Measurements from ENCODE around the gene SLC4A9. TPM values are rescaled to one million over a fixed set of nuclear protein-coding genes. Genes with fewer than 3 reads are reported as not detected.

Gene SLC4A9, protein sequence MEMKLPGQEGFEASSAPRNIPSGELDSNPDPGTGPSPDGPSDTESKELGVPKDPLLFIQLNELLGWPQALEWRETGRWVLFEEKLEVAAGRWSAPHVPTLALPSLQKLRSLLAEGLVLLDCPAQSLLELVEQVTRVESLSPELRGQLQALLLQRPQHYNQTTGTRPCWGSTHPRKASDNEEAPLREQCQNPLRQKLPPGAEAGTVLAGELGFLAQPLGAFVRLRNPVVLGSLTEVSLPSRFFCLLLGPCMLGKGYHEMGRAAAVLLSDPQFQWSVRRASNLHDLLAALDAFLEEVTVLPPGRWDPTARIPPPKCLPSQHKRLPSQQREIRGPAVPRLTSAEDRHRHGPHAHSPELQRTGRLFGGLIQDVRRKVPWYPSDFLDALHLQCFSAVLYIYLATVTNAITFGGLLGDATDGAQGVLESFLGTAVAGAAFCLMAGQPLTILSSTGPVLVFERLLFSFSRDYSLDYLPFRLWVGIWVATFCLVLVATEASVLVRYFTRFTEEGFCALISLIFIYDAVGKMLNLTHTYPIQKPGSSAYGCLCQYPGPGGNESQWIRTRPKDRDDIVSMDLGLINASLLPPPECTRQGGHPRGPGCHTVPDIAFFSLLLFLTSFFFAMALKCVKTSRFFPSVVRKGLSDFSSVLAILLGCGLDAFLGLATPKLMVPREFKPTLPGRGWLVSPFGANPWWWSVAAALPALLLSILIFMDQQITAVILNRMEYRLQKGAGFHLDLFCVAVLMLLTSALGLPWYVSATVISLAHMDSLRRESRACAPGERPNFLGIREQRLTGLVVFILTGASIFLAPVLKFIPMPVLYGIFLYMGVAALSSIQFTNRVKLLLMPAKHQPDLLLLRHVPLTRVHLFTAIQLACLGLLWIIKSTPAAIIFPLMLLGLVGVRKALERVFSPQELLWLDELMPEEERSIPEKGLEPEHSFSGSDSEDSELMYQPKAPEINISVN
- 0.06 TPM in 1 of 2 replicates, not detected in the other for total RNA-seq

DNA sequence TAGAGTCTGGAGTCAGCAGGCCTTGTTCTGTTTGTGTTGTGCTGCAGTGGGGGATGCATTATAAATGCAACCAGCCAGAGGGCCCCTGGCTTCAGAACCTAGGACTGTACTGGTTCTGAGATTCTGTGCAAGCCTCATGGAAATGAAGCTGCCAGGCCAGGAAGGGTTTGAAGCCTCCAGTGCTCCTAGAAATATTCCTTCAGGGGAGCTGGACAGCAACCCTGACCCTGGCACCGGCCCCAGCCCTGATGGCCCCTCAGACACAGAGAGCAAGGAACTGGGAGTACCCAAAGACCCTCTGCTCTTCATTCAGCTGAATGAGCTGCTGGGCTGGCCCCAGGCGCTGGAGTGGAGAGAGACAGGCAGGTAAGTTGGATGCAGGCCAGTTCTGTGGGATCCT is at the start of gene SLC4A9:
Gene SLC4A9 (plus strand): TSS at position 94 of the 400 bp plus-strand sequence. CDS start 43 bp downstream, at position 137.
- no peak for DNase-seq (ENCODE audit: extremely low read depth, low read depth, low spot score)

DNA sequence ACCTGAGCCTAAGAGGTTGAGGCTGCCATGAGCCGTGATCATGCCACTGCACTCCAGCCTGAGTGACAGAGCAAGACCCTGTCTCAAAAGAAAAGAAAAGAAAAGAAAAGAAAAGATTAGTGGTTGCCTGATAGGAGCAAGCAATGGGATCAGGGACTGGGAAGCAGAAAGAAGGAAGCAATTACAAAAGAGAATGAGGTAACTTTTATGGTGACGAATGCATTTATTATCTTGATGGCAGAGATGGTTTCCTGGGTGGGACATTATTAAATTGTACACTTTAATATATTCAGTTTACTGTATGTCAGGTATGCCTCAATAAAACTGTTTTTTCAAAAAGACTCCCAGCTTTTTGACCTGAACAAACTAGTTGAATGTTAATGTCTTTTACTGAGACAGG is 49.6 kb upstream of the SLC4A9 start:
- DNase-seq (ENCODE audit: extremely low read depth, low read depth, low spot score), result no peak

DNA sequence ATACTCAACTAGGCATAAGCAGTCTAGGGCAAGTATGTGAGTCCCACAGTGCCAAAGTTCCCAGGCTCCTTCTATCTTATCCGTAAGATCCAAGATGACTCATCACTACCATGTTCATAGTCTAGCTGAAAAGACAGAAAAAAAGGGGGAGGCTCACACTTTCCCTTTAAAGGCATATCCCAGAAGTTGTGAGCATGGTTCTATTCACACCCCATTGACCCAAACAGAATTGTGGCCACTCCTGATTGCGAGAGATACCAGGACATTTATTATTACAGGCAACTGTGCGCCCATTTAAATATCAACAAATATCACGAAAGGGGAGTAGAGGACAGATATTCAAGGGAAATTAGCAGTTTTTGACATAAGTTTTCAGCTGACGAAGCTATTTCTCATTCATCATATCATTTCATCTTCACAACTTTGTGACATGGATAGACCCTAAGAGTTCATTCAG is 49.0 kb upstream of the SLC4A9 start:
- peak; percentile 88 for DNase-seq (ENCODE audit: extremely low read depth, low read depth, low spot score)

DNA sequence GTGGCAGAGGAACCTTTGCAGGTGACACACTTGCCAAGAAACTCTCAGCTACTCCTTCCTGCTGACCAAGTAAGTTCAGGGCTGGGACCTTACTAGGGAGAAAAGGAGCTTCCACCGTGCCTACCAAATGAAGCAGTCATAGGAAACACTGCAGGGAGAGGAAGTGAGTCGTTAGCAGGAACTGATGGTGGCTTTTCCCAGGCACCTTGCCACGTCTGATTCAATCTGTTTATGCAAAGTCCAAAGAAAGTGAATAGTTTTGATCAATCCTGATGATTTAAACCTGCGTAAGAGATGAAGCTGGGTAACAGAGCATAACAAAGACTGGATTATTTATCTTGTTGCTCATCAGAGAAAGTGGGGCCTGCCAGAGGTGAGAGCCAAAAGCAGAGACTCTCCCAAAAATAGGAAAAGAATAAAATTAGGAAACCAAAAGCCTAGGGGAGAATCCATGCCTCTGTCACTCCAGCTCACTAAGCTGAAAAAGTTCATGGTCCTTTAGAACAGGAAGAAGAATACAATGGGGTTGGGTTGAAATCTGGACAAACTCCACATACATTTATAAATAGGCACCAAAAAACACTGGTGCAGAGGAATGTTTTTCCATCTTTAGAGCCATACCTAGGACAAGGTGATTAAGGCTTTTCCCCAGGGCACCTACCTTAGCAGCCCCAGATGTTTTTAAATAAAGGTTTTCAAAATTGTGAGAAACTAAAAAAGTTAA is 47.8 kb upstream of the SLC4A9 start:
- peak; percentile 99 for DNase-seq (ENCODE audit: extremely low read depth, low read depth, low spot score)

DNA sequence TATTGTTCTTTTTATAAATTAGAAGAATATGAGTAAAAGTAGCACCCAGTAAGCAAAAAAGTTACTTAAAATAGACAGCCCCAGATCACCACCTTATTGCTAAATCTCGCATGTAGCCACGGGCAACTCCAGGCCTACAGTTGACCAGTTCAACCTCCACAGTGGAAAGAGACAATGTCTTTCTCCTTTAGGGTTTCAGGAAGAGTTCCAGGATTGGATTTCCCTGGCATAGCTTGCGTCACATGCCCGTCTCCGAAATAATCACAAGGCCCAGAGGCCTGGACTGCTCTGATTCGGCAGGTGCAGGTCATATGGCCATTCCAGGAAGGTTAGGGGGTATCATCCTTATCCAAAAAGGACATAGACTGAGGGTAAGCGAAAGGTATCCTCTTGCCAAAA is 47.2 kb upstream of the SLC4A9 start:
- DNase-seq (ENCODE audit: extremely low read depth, low read depth, low spot score), result no peak

DNA sequence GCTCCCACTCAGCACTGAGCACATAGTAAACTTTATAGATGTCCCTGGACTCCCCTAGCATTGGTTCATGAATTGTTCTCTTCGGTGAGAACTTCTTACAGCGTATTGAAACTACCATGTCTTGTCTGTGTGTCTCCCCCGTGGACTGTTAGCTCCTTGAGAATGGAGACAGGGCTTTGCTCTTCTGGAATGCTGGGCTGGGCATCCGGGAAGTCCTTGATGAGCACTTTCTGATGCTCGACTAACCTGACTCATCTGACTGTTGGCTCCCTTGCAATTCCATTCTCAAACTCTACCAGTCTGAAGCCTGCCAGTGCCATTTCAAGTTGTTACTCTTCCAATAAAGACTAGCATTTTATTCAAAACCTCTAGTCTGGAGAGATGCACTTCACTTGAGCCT is 42.1 kb upstream of the SLC4A9 start:
- no peak for DNase-seq (ENCODE audit: extremely low read depth, low read depth, low spot score)

DNA sequence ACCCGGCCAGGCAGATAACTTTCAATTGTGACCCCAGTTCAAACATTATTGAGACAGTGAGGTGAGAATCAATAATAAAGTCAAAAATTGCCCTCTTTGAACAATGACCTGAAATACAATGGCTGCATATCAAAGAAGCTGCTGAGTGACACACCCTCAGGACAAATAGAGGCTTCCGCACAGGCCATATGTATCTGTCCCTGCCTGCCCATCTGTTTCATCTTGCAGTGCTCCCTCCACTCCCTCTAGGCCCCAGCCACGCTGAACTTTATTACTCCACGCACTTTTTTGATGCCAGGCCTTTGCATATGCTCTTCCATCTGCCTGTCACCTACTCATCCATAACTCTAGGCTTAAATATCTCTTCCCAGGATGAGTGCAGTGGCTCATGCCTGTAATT is 41.2 kb upstream of the SLC4A9 start:
- no peak for DNase-seq (ENCODE audit: extremely low read depth, low read depth, low spot score)

DNA sequence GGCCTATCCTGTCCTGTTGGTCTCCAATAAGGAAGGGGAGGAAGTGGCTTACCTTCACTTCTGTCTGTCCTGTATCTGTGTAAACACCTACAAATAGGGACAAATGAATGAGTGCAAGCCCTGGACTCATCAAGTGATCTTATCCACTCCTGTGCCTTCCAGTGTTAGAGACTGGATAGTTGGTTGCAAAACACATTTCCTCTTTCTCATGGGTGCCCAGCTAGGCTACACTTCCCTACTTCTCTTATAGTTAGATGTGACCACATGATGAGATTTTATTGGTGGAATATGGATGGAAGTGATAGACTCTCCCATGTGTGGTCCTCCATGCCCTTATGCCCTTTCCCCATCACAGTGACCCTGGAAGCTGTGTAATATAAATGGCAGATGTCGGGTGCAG is 40.2 kb upstream of the SLC4A9 start:
- DNase-seq (ENCODE audit: extremely low read depth, low read depth, low spot score), result no peak

DNA sequence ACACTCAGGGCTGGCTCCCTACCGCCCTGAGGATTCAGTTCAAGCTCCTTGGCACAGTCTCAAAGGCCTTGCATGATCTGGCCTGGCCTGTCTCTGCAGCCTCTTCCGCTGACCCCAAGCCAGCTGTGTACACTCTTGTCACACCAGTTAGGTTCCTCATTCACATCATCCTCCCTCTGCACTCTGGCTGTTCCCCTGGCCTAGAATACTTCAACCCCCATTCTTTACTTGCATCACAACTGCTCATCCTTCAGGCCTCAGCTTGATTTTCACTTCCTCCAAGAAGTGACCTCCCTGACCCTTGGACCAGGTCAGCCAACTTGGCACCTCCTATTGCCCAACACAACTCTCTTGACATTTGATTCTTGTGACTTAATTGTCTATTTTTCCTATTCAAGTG is 38.2 kb upstream of the SLC4A9 start:
- DNase-seq (ENCODE audit: extremely low read depth, low read depth, low spot score), result no peak

DNA sequence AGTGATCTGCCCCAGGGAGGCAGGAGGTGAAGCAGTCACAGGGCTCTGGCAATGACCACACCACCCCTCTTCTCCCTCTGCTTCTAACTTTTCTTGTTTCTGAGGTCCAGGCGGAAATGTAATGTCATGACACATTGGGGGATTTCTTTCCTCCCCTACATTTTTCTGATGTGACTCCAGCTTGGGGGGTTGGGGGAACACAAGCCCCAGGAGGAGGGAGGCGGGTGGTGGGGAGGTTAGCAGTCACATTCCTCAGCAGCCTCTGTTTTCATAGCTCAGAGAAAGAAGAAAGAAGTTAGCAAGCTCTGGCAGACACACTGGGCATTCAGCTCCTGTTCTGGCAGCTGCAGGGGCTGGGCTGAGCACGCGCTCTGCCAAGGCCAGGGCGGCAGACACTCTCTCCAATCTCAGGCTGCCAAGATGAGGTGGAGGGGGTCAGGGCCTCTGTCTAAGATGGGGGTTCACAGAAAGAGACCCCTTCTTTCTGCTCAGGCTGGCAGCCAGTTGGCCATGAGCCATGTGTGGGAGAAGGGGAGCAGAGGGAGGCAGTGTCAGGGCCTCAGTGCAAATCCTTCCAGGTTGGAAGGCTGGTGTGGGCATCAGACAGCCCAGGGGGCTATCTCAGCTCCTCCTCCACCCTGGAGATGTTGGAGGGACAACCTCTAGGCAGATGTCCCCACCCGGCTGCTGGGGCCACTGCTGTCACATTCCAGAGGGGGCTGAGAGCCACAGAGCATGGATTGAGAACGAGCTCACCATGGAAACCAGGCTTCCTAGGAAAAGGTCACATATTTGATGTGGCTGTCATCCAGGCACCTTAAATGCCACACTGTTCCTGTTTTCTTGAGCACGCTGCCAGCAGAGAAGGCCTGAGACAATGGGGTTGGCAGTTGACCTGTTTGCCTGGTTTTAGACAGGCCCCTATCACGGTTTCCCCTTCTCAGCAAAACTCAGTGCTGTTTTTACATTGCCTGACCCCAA is 37.0 kb upstream of the SLC4A9 start:
- DNase-seq (ENCODE audit: extremely low read depth, low read depth, low spot score), result no peak

DNA sequence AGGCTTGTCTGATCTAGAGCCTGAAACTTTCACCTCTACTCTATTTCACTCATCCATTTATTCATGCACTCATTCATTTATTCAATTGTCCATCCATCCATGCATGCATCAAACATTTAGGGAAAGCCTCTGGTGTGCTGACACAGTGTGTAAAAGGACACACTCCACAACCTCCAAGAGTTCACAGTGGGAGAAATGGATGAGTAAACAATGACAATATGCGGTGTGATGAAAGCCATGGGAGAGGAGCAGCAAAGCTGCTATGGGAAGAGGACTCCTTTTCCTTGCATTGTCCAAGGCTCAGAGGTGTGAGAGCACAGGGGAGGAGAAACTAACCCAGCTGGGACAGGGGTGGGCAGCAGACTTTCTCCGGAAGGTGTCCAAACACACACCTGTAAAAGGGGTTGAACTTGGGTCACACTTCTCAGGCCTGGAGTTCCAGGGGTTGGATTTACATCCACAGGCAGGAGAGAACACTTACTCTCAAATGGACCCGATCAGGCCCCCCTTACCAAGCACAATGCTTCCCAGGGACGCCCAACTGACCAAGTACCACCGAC is 35.9 kb upstream of the SLC4A9 start:
- DNase-seq (ENCODE audit: extremely low read depth, low read depth, low spot score), result no peak

DNA sequence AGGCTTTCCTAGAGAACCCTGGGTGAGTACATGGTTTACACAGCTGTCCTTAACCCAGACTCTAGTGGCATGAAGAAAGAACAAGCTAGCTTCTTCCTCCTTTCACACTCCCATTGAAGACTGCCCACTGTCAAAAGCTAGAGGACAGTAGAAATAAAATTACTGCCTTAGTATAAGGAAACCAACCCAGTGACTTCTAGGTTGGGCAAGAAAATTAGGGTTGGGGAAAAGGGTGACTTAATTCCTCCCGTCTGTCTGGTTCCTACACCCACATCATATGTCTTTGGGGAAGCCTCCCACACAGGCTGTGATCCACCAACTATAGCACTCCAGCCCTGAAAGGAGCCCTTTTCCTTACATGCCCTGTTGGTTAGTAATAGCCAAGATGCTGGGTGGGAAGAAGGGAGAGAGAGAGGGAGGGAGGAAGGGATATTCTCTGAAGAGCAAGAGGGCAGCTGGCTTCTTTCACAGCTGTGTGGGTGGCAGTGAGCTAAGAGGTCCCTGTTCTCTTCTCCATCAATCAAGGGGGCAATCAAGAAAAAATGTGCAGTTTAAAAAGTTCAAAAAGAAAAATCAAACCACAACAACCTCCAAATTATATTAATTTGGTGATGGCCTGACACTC is 35.3 kb upstream of the SLC4A9 start:
- DNase-seq (ENCODE audit: extremely low read depth, low read depth, low spot score), result no peak

DNA sequence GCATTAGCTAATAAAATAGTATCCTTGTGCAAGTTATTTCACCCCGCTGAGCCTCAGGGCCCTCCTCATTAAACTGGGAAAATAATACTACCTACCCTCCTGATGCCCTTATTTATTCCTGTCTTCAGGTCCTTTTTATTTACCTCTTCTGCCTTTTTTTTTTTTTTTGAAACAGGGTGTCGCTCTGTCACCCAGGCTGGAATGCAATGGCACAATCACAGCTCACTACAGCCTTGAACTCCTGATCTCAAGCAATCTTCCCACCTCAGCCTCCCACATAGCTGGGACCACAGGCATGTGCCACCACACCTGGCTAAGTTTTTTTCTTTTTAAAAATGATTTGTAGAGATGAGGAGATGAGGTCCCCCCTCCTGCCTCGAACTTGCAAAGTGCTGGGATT is 34.5 kb upstream of the SLC4A9 start:
- DNase-seq (ENCODE audit: extremely low read depth, low read depth, low spot score), result no peak

DNA sequence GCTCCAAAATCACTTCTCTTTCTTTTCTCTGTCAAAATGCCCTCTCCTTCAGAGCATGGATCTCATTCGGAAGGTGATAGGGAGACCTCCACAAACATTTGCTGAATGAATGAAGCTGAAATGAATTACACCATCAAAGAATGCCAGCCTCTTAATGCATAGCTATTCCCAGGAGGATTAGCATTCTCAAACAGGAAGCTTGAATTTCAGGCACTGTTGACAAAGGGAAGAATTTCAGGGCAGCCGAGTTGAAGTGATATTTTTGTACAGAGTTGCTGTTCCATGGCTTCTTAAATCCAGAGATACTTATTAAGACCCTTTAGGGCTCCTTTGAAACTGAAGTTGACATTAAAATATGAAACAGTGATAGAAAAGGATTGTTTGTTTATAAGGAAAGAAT is 32.4 kb upstream of the SLC4A9 start:
- DNase-seq (ENCODE audit: extremely low read depth, low read depth, low spot score), result no peak

DNA sequence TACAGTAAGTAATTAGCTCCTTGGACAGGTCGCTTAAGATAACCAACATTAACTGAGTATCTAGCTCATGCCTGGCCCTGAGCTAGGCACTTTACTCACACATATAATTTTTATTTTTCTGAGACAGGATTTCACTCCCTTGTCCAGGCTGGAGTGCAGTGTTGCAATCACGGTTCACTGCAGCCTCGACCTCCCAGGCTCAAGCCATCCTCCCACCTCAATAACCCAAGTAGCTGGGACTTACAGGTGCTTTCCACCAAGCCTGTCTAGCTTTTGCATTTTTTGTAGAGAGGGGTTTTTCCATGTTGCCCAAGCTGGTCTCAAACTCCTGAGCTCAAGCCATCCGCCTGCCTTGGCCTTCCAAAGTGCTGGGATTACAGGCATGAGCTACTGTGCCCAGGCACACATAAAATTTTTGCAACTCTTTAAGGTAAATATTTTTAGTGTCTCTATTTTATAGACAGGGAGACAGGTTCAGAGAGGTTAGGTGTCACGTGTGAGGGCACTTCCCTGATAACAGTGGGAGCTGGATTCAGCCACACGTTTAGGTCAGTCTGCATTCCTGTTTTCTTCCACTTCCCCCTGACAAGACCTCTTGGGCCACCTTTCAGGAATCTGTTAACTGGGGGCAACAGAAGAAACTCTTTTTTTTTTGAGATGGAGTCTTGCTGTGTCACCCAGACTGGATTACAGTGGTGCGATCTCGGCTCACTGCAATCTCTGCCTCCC is 31.8 kb upstream of the SLC4A9 start:
- DNase-seq (ENCODE audit: extremely low read depth, low read depth, low spot score), result no peak

DNA sequence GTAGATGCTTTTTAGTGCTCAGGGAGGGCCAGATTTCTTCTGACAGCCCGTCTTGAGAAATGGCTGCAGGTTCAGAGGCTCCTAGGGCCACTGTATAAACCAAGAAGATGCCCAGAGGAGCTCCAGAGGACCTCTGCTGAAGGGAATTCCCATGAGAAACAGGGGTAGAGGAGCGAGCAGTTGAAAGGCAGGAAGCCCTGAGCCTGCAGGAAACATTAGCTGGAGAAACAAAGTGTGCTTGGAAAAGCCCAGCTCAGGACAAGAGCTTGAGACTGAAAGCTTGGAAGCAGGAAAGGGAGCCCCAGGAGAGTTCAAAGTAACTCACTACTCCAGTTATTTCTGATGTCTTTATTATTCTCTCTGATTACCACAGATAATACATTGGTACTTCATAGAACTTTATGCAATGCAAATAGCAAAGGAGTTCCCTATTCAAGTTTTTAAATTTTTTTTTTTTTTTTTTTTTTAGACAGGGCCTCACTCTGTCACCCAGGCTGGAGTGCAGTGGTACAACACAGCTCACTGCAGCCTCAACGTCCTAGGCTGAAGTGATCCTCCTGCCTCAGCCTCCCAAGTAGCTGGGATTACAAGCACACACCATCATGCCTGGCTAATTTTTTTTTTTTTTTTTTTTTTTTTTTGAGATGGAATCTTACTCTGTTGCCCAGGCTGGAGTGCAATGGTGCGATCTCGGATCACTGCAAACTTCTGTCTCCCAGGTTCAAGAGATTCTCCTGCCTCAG is 30.1 kb upstream of the SLC4A9 start:
- DNase-seq (ENCODE audit: extremely low read depth, low read depth, low spot score), result peak; percentile 61

DNA sequence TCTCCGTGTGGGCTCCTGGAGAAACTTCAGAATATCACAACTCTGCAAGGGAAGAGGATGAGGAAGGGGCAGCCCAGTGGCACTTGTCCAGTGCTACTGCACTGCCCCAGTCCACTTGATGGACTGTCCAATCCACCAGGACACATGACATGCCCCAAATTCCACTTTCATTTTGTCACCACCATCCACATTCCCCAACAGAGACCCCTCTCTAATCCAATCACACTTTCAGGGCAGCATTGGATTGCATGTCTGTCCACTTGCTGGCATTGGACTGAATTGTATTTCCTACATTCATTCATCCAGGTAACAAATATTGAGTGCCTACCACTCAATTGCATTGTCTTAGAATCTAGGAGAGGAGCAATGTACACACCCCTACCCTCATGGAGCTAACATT is 28.4 kb upstream of the SLC4A9 start:
- DNase-seq (ENCODE audit: extremely low read depth, low read depth, low spot score), result no peak

DNA sequence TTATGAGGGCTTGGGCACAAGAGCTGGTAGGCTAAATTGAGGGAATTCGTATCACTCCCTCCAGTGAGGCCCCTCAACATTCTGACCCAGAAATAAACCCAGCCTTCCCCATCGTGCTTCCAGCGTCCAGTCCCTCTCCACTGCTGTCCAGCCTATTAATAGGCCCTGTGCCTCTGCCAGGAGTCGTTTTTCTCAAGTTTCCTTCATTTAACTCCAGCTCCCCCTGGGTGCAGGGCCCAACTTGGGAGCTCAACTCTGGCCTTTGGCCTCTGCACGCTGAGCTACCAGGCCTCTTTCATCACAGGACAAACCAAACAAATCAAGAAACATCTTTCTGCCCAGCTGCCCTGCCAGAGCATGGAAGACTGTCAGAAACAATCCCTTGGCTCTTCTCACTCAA is 23.6 kb upstream of the SLC4A9 start:
- DNase-seq (ENCODE audit: extremely low read depth, low read depth, low spot score), result no peak

All from glomerular endothelial cell (primary cell).